D721Med (cell line): ENCODE measurements around the gene RHPN2.

Source experiments
- DNase-seq: peaks from one replicate; pipeline ENCODE4 v3.0.0; 2011; ENCODE audit warnings: low spot score; ENCODE audit not compliant: insufficient read length
- FAIRE-seq: peaks from 2 replicates; lab custom pipeline; 2011; peaks lifted over from hg19 to GRCh38; lab: Jason Lieb, UNC
- TF ChIP-seq, protein P1 (sequence below): IDR thresholded peaks from 2 replicates; pipeline ENCODE4 v1.5.1; 2012; ENCODE audit warnings: mild to moderate bottlenecking, control low read depth; ENCODE audit not compliant: insufficient read depth; ENCODE audit errors: missing control alignments

RHPN2 gene

GRCh38 chr19:33100894-33101644 lies 36.4 kb upstream of the RHPN2 start:
- FAIRE-seq, result no peak
- DNase-seq, result no peak
- TF ChIP-seq, protein P1, sequence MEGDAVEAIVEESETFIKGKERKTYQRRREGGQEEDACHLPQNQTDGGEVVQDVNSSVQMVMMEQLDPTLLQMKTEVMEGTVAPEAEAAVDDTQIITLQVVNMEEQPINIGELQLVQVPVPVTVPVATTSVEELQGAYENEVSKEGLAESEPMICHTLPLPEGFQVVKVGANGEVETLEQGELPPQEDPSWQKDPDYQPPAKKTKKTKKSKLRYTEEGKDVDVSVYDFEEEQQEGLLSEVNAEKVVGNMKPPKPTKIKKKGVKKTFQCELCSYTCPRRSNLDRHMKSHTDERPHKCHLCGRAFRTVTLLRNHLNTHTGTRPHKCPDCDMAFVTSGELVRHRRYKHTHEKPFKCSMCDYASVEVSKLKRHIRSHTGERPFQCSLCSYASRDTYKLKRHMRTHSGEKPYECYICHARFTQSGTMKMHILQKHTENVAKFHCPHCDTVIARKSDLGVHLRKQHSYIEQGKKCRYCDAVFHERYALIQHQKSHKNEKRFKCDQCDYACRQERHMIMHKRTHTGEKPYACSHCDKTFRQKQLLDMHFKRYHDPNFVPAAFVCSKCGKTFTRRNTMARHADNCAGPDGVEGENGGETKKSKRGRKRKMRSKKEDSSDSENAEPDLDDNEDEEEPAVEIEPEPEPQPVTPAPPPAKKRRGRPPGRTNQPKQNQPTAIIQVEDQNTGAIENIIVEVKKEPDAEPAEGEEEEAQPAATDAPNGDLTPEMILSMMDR, result no peak

GRCh38 chr19:33098055-33098534 lies 33.4 kb upstream of the RHPN2 start:
- DNase-seq (no peak), FAIRE-seq (no peak)
- TF ChIP-seq, protein P1, result no peak

GRCh38 chr19:33096005-33096404 lies 31.3 kb upstream of the RHPN2 start:
- DNase-seq (no peak), FAIRE-seq (no peak)
- TF ChIP-seq, protein P1, result no peak

DNA sequence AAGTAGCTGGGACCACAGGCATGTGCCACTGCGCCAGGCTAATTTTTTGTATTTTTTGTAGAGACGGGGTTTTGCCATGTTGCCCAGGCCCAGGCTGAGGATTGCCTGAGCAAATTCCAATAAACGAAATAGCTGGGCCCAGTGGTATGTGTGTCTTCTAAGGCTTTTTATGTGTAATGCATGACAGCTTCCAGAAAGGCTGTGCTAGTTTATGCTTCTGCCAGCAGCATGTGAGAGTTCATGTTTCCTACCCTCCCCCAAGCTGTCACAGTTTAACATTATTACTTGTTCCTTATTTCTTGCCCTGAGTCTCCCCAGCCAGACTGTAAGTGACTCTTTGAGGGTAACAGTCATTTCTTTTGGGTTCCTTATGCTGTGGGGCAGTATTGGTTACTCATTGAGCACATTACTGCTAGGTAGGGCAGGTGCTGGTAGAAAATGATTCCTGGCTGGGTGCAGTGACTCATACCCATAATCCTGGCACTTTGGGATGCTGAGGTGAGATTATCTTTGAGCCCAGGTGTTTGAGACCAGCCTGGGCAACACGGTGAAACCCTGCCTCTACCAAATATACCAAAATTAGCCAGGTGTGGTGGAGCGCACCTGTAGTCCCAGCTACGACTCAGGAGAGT lies 29.9 kb upstream of the RHPN2 start:
- FAIRE-seq, result no peak
- TF ChIP-seq, protein P1, result no peak
- no peak for DNase-seq

DNA sequence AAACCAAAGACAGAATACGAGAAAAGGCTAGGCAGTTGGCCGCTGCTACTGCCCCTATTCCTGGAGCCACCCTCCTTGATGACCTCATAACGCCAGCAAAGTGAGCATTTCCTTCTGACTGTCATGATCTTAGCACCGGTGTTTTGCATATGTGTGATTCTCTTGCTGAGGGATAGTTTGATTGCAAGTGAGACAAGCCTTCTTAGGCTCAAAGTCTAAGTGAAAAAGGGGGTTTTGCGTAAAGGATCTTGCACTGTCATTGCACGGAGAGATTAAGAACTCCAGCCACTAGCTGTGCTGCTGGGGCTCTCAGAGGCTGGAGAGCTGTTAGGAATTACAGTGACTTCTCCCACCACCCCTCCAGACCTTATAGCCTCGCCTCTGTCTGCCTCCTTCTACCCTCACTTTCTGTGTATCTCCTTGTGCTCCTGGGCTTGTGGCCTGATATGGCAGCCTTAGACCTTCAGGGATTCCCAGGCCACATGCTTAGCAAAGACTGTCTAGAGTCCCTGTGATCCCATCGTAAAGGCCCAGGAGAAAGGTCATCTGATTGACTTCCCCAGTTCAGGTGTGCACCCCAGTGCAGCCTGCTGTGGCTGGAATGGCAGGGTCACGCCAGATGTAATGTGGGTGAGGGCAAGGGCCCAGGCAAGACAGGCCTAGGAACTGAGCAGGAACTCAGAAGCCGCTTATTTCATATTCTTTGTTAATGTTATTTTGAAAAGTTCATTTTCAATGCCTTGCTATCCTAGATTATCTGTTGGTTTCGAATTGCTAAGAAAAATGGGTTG lies 28.9 kb upstream of the RHPN2 start:
- FAIRE-seq (no peak), DNase-seq (no peak)
- TF ChIP-seq, protein P1, result no peak

- no peak for FAIRE-seq
- TF ChIP-seq, protein P1, result no peak
- DNase-seq, result no peak
Observed at GRCh38 chr19:33090179-33090578, 25.5 kb upstream of the RHPN2 start.

GRCh38 chr19:33089010-33089409 lies 24.3 kb upstream of the RHPN2 start:
- FAIRE-seq (no peak), DNase-seq (no peak)
- TF ChIP-seq, protein P1, result no peak
